Measurements from ENCODE around the gene PXDN. TPM values are rescaled to one million over a fixed set of nuclear protein-coding genes. Genes with fewer than 3 reads are reported as not detected.
"Not testable (repeated sequence)": the region's sequence is repeated elsewhere in the genome, so short reads cannot be mapped to it uniquely, and the experiment has no call there.

The PXDN gene
- total and polyA plus RNA-seq, 2 donors (not counting 1 experiment from before 2014, with no cell fraction given), result 0.21 to 1.4 TPM

GRCh38 chr2:1780693-1781092 lies 36.4 kb upstream of the PXDN start:
- ATAC-seq (ENCODE audit: low read depth) (no peak), DNase-seq (no peak)
- peaks cover 11% of the 10 kb centered on the region for H3K27me3 Mint-ChIP-seq
- Histone ChIP-seq H3K36me3 (replicated peaks in 1 of 2; ENCODE audit: control extremely low read depth in 1 of 2, control insufficient read depth in 1 of 2, extremely low read depth in 1 of 2, insufficient read depth in 2 of 2, low read length in 1 of 2) (no peaks in the 10 kb centered on the region), H4K20me1 (ENCODE audit: control insufficient read depth, insufficient read depth, low read length, poor library complexity, severe bottlenecking) (no peaks in the 10 kb centered on the region), H3K79me2 (ENCODE audit: control insufficient read depth, insufficient read depth, low read length) (no peaks in the 10 kb centered on the region), H3K27ac (ENCODE audit: low read length in 2 of 2) (no peak overlapping the region), H2AFZ (ENCODE audit: insufficient read depth, low read depth, low read length, poor library complexity, severe bottlenecking) (no peak overlapping the region), H3K4me3 (ENCODE audit: control extremely low read depth in 1 of 5, extremely low read depth in 1 of 5, insufficient read depth in 1 of 5, low read depth in 2 of 5, low read length in 4 of 5) (no peak overlapping the region), H3K9ac (ENCODE audit: low read length) (no peak overlapping the region), H3K4me1 (ENCODE audit: control insufficient read depth in 2 of 2, insufficient read depth in 2 of 2, low read length in 2 of 2) (no peaks in the 10 kb centered on the region), H3K9me3 (ENCODE audit: control extremely low read depth in 1 of 3, control insufficient read depth in 2 of 3, insufficient read depth in 1 of 3, low read length in 2 of 3) (no peaks in the 10 kb centered on the region), H3K4me2 (replicated peaks; ENCODE audit: low read depth, low read length, poor library complexity, severe bottlenecking) (no peak overlapping the region), H3K27me3 (replicated peaks in 1 of 4; ENCODE audit: control extremely low read depth in 1 of 4, control insufficient read depth in 3 of 4, insufficient read depth in 4 of 4, low read length in 3 of 4) (no peaks in the 10 kb centered on the region)
- H3K4me1 Mint-ChIP-seq, result no peaks in the 10 kb centered on the region
- no peaks in the 10 kb centered on the region for H3K9me3 Mint-ChIP-seq (ENCODE audit: insufficient read depth)
- ChIA-PET POLR2A (no interaction called here), CTCF (no interaction called here)
- intact Hi-C loops (cut with micrococcal nuclease), result no loop called here
- H3K4me3 Mint-ChIP-seq, result no peak overlapping the region
- WGBS (ENCODE audit: insufficient coverage), result no CpG with 5 or more reads among the region's 2 CpGs
- TF ChIP-seq EZH2 (IDR thresholded peaks at IDR 0.05; ENCODE audit: borderline replicate concordance, insufficient read depth, low read depth, low read length, poor library complexity, severe bottlenecking), result no peak
- TF ChIP-seq CTCF (IDR thresholded peaks at IDR 0.05), result no peak
- no peak overlapping the region for H3K27ac Mint-ChIP-seq

GRCh38 chr2:1780054-1780453 lies 35.7 kb upstream of the PXDN start:
- H3K4me1 Mint-ChIP-seq; H3K9me3 Mint-ChIP-seq (ENCODE audit: insufficient read depth); H3K27ac ChIP-seq (ENCODE audit: low read length in 2 of 2); H2AFZ ChIP-seq (ENCODE audit: insufficient read depth, low read depth, low read length, poor library complexity, severe bottlenecking); H3K27ac Mint-ChIP-seq; H3K4me3 ChIP-seq (ENCODE audit: control extremely low read depth in 1 of 5, extremely low read depth in 1 of 5, insufficient read depth in 1 of 5, low read depth in 2 of 5, low read length in 4 of 5); CTCF ChIA-PET; ATAC-seq (ENCODE audit: low read depth); H3K36me3 ChIP-seq (replicated peaks in 1 of 2; ENCODE audit: control extremely low read depth in 1 of 2, control insufficient read depth in 1 of 2, extremely low read depth in 1 of 2, insufficient read depth in 2 of 2, low read length in 1 of 2); H3K79me2 ChIP-seq (ENCODE audit: control insufficient read depth, insufficient read depth, low read length); H3K4me1 ChIP-seq (ENCODE audit: control insufficient read depth in 2 of 2, insufficient read depth in 2 of 2, low read length in 2 of 2); H4K20me1 ChIP-seq (ENCODE audit: control insufficient read depth, insufficient read depth, low read length, poor library complexity, severe bottlenecking); H3K9me3 ChIP-seq (ENCODE audit: control extremely low read depth in 1 of 3, control insufficient read depth in 2 of 3, insufficient read depth in 1 of 3, low read length in 2 of 3); H3K4me3 Mint-ChIP-seq; POLR2A ChIA-PET; H3K4me2 ChIP-seq (replicated peaks; ENCODE audit: low read depth, low read length, poor library complexity, severe bottlenecking); intact Hi-C loops (cut with micrococcal nuclease); H3K9ac ChIP-seq (ENCODE audit: low read length); DNase-seq; H3K27me3 ChIP-seq (replicated peaks in 1 of 4; ENCODE audit: control extremely low read depth in 1 of 4, control insufficient read depth in 3 of 4, insufficient read depth in 4 of 4, low read length in 3 of 4): not testable (repeated sequence)
- H3K27me3 Mint-ChIP-seq, result peaks cover 11% of the 10 kb centered on the region
